Suprapubic skin (tissue), 4 donors: ENCODE data around the gene CNTNAP4. TPM values are rescaled to one million over a fixed set of nuclear protein-coding genes. Genes with fewer than 3 reads are reported as not detected.

Source experiments
- DNase-seq, 2 donors: peaks; one replicate each; pipeline ENCODE4 v3.0.0-alpha.2; 2019; ENCODE audit warnings: low spot score in 2 of 2
- H3K27ac ChIP-seq: fragments of 200-600 bp; sonication (generic); one replicate; pipeline ENCODE4 v1.5.1; 2019
- H3K27me3 ChIP-seq: fragments of 200-600 bp; sonication (generic); one replicate; pipeline ENCODE4 v1.5.1; 2019
- H3K36me3 ChIP-seq: fragments of 200-600 bp; sonication (generic); one replicate; pipeline ENCODE4 v1.5.1; 2019
- H3K4me1 ChIP-seq: fragments of 200-600 bp; sonication (generic); one replicate; pipeline ENCODE4 v1.5.1; 2019
- H3K4me3 ChIP-seq: fragments of 200-600 bp; sonication (generic); one replicate; pipeline ENCODE4 v1.5.1; 2019; ENCODE audit warnings: mild to moderate bottlenecking
- H3K9me3 ChIP-seq: fragments of 200-600 bp; sonication (generic); one replicate; pipeline ENCODE4 v1.5.1; 2019
- EP300 ChIP-seq: sonication (generic); formaldehyde crosslinking; IDR thresholded peaks from one replicate; pipeline ENCODE4 v1.6.1; 2017; ENCODE audit warnings: antibody characterized with exemption
- POLR2A ChIP-seq, 2 donors: fragments of 450-650 bp; IDR thresholded peaks; one replicate each; pipeline ENCODE4 v1.6.1; 2017; ENCODE audit warnings: antibody characterized with exemption in 2 of 2, mild to moderate bottlenecking in 2 of 2, moderate library complexity in 2 of 2
- POLR2AphosphoS5 ChIP-seq, 3 donors: sonication (generic); formaldehyde crosslinking; IDR thresholded peaks; one replicate each; pipeline ENCODE4 v1.6.1; 2017; ENCODE audit warnings: antibody characterized with exemption in 3 of 3
- WGBS: methylation state at CpG from one replicate; pipeline ENCODE4 v1.1.5; 2018; 5-methylcytosine and 5-hydroxymethylcytosine counted together
- total RNA-seq, 4 donors: library from RNA; depleted of rRNA; stranded (reverse); fragments of >200 nt; gene quantifications; one replicate each; pipeline ENCODE4 v1.1.0, GENCODE V29; 2016
- TF ChIP-seq, protein P1 (sequence below), 2 donors: fragments of 200-600 bp in 1 of 2; fragments of 450-650 bp in 1 of 2; sonication (generic) in 1 of 2; IDR thresholded peaks; one replicate each; pipeline ENCODE4 v1.5.1; 2016 to 2019; ENCODE audit warnings: antibody characterized with exemption in 2 of 2, mild to moderate bottlenecking in 1 of 2, moderate library complexity in 1 of 2

Gene CNTNAP4
- total RNA-seq, 4 donors from 2014 or later, result not detected

DNA sequence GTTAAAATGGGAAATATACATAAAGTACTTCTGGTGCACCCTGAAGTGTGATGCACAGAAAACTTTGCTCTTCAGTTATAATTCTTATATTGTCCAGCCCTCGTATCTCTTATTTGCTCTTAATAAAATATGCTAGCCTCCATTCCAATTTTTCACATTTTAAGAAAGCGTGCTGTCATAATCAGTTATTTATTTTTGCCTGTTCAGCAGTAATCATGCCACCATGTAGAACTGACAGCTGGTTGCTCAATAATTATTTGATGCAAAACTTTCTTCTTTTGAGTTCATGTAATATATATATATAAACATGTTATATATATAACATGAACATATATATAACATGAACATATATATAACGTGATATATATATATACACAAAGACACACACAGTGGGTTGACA is 294.6 kb downstream of the CNTNAP4 start:
- no peaks in the 10 kb centered on the region for H3K9me3 ChIP-seq
- no peaks in the 10 kb centered on the region for H3K36me3 ChIP-seq
- H3K27me3 ChIP-seq, result no peaks in the 10 kb centered on the region
- H3K27ac ChIP-seq, result no peak overlapping the region
- no peak overlapping the region for H3K4me3 ChIP-seq
- DNase-seq, result no peak
- TF ChIP-seq, protein P1, sequence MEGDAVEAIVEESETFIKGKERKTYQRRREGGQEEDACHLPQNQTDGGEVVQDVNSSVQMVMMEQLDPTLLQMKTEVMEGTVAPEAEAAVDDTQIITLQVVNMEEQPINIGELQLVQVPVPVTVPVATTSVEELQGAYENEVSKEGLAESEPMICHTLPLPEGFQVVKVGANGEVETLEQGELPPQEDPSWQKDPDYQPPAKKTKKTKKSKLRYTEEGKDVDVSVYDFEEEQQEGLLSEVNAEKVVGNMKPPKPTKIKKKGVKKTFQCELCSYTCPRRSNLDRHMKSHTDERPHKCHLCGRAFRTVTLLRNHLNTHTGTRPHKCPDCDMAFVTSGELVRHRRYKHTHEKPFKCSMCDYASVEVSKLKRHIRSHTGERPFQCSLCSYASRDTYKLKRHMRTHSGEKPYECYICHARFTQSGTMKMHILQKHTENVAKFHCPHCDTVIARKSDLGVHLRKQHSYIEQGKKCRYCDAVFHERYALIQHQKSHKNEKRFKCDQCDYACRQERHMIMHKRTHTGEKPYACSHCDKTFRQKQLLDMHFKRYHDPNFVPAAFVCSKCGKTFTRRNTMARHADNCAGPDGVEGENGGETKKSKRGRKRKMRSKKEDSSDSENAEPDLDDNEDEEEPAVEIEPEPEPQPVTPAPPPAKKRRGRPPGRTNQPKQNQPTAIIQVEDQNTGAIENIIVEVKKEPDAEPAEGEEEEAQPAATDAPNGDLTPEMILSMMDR (IDR thresholded peaks at IDR 0.05), result no peak
- no peak for TF ChIP-seq POLR2AphosphoS5 (IDR thresholded peaks at IDR 0.05)
- TF ChIP-seq POLR2A (IDR thresholded peaks at IDR 0.05), result no peak
- no peak for TF ChIP-seq EP300
- no peaks in the 10 kb centered on the region for H3K4me1 ChIP-seq
- WGBS, result 87% methylated on average over 3 of the region's 3 CpGs

DNA sequence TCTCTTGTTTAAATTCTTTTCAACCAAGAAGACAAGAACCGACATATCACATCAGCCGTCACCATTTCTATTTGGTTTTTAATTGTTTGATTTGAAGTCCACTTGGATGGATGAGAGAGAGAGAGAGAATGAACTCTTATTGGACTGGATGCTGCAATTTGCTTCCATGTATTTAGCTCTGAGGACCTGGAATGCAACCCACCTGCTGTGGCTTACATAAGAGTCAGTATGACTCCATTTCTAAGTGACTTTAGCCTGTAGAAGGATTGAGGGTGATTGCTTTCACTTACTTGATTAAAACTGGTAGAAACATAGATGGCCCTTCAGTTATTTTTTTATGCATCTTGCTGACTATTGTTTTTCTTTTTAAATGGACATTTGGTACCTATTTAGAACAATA is 296.1 kb downstream of the CNTNAP4 start:
- Histone ChIP-seq H3K9me3 (no peaks in the 10 kb centered on the region), H3K36me3 (no peaks in the 10 kb centered on the region), H3K4me1 (no peaks in the 10 kb centered on the region), H3K27ac (no peak overlapping the region), H3K27me3 (no peaks in the 10 kb centered on the region), H3K4me3 (no peak overlapping the region)
- DNase-seq, result no peak
- WGBS, result 89% methylated on average over 2 of the region's 2 CpGs
- TF ChIP-seq POLR2A (IDR thresholded peaks at IDR 0.05), result no peak
- TF ChIP-seq, protein P1 (IDR thresholded peaks at IDR 0.05), result no peak
- no peak for TF ChIP-seq EP300
- TF ChIP-seq POLR2AphosphoS5 (IDR thresholded peaks at IDR 0.05), result no peak

DNA sequence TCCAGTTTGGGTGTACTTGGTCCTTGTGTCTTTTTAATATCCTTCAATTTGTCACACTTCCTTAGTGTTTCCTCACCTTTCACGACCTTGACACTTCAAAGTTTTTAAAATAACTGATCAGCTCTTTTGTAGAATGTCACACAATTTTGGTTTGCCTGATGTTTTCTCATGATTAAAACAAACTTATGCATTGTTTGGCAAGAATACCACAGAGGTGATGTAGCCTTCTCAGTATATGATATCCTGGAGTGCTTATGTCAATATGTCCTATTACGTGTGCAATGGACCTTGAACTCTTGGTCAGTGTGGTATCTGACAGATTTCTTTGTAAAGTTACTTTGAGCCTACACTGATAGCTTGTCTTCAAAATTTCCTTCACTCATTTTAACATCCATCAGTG is 297.4 kb downstream of the CNTNAP4 start:
- DNase-seq, result no peak
- Histone ChIP-seq H3K4me3 (no peak overlapping the region), H3K27ac (no peak overlapping the region), H3K9me3 (no peaks in the 10 kb centered on the region), H3K36me3 (no peaks in the 10 kb centered on the region), H3K27me3 (no peaks in the 10 kb centered on the region), H3K4me1 (no peaks in the 10 kb centered on the region)
- WGBS, result 54% methylated on average over 2 of the region's 2 CpGs
- TF ChIP-seq POLR2A (IDR thresholded peaks at IDR 0.05) (no peak), POLR2AphosphoS5 (IDR thresholded peaks at IDR 0.05) (no peak), EP300 (no peak)
- TF ChIP-seq, protein P1 (IDR thresholded peaks at IDR 0.05), result no peak

DNA sequence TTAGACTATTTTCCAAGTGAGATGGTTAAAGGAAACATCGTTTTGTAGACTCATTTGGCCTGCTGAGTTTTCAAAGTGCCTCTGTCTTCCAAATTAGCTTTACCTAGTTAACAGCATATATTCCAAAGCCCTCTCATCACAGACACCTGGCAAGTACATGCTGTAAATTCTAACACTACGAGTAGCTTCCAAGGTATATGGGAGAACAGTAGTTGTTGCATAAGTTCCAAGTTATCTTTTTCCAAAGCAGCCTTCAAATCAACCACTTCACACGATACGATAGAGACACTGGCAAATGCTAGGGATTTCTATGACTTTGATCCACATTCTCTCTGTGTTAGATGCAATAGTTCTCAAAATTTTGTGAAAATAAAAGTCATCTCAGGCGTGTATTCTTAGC is 299.3 kb downstream of the CNTNAP4 start:
- Histone ChIP-seq H3K27ac (no peak overlapping the region), H3K27me3 (no peaks in the 10 kb centered on the region)
- WGBS, result 61% methylated on average over 5 of the region's 5 CpGs

DNA sequence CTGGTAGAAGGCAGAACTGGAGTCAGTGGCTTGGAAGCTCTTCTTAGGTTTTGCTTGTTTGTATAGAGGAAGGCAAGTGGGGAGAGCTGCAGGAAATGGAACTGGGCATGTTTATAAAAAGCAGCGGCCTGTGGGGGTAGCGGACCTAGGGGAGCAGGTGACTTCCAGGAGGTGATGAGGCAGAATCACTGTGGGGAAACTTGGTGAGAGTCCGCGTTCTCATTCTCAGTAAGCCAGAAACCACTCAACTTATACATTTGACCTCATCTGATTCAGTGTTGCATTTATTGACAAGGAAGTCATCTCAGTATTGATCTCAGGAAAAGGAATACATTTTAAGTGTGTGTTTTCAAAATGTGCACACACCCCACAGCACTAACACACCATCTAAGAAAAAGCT is 299.8 kb downstream of the CNTNAP4 start:
- WGBS, result 72% methylated on average over 4 of the region's 4 CpGs
- Histone ChIP-seq H3K9me3 (no peaks in the 10 kb centered on the region), H3K27me3 (no peaks in the 10 kb centered on the region), H3K36me3 (no peaks in the 10 kb centered on the region), H3K4me3 (no peak overlapping the region), H3K4me1 (no peaks in the 10 kb centered on the region), H3K27ac (no peak overlapping the region)
- TF ChIP-seq EP300 (no peak), POLR2AphosphoS5 (IDR thresholded peaks at IDR 0.05) (no peak), POLR2A (IDR thresholded peaks at IDR 0.05) (no peak)
- TF ChIP-seq, protein P1 (IDR thresholded peaks at IDR 0.05), result no peak
- DNase-seq, result no peak

More for the DNA sequence above, 299.3 kb downstream of the CNTNAP4 start:
- Histone ChIP-seq H3K36me3 (no peaks in the 10 kb centered on the region), H3K4me1 (no peaks in the 10 kb centered on the region), H3K9me3 (no peaks in the 10 kb centered on the region), H3K4me3 (no peak overlapping the region)
- DNase-seq, result no peak
- TF ChIP-seq POLR2AphosphoS5 (IDR thresholded peaks at IDR 0.05) (no peak), EP300 (no peak), POLR2A (IDR thresholded peaks at IDR 0.05) (no peak)
- TF ChIP-seq, protein P1 (IDR thresholded peaks at IDR 0.05), result no peak
